Activated CD8-positive, alpha-beta memory T cell treated with anti-CD3 and anti-CD28 coated beads, Interleukin-2, amount 50 U/mL, for 4 hours (primary cell): ENCODE measurements around the gene CREB5.
"Not testable (repeated sequence)": the region's sequence is repeated elsewhere in the genome, so short reads cannot be mapped to it uniquely, and the experiment has no call there.

Experiments used
- DNase-seq: peaks from one replicate; pipeline ENCODE4 v3.0.0-alpha.2; 2020

Gene CREB5

GRCh38 chr7:28761505-28761904 is 349.2 kb downstream of the CREB5 start:
- DNase-seq = no peak

GRCh38 chr7:28762651-28763050 is 350.3 kb downstream of the CREB5 start:
- no peak for DNase-seq

- DNase-seq = no peak
These were observed 354.0 kb downstream of the CREB5 start for GRCh38 chr7:28766359-28766758.

- no peak for DNase-seq
These were observed 355.0 kb downstream of the CREB5 start for GRCh38 chr7:28767356-28767755.

GRCh38 chr7:28768577-28769147 is 356.3 kb downstream of the CREB5 start:
- DNase-seq = no peak

- DNase-seq = no peak
These were observed 359.7 kb downstream of the CREB5 start for GRCh38 chr7:28771906-28772622.

GRCh38 chr7:28773423-28774145 is 361.3 kb downstream of the CREB5 start:
- DNase-seq = no peak

- DNase-seq = no peak
These were observed 362.1 kb downstream of the CREB5 start for GRCh38 chr7:28774261-28774988.

- no peak for DNase-seq
These were observed 364.3 kb downstream of the CREB5 start for GRCh38 chr7:28776463-28777157.

- no peak for DNase-seq
These were observed 366.5 kb downstream of the CREB5 start for GRCh38 chr7:28778786-28779185.

- DNase-seq = no peak
These were observed 367.6 kb downstream of the CREB5 start for GRCh38 chr7:28779954-28780353.

- no peak for DNase-seq
These were observed 370.0 kb downstream of the CREB5 start for GRCh38 chr7:28782362-28782761.

GRCh38 chr7:28784171-28784902 is 372.0 kb downstream of the CREB5 start:
- no peak for DNase-seq

- DNase-seq = no peak
These were observed 373.0 kb downstream of the CREB5 start for GRCh38 chr7:28785041-28785995.

- DNase-seq = not testable (repeated sequence)
These were observed 373.8 kb downstream of the CREB5 start for GRCh38 chr7:28786156-28786555.

- no peak for DNase-seq
These were observed 374.8 kb downstream of the CREB5 start for GRCh38 chr7:28787106-28787505.

- no peak for DNase-seq
These were observed 378.1 kb downstream of the CREB5 start for GRCh38 chr7:28790467-28790866.

GRCh38 chr7:28792858-28793257 is 380.5 kb downstream of the CREB5 start:
- DNase-seq = no peak

GRCh38 chr7:28793381-28794085 is 381.2 kb downstream of the CREB5 start:
- DNase-seq = no peak

- DNase-seq = no peak
These were observed 386.0 kb downstream of the CREB5 start for GRCh38 chr7:28798274-28798673.
